ENCODE measurements around the gene CARD14. TPM values are rescaled to one million over a fixed set of nuclear protein-coding genes. Genes with fewer than 3 reads are reported as not detected.
A peak's percentile ranks its signal among the peaks of the same experiment; 100 is the strongest.

CARD14 gene
- total and polyA plus RNA-seq, 2 of the 13 experiments (the other 11 are each of a cell fraction or from before 2014, with no cell fraction given), result 0.11 TPM; not detected in 1

DNA sequence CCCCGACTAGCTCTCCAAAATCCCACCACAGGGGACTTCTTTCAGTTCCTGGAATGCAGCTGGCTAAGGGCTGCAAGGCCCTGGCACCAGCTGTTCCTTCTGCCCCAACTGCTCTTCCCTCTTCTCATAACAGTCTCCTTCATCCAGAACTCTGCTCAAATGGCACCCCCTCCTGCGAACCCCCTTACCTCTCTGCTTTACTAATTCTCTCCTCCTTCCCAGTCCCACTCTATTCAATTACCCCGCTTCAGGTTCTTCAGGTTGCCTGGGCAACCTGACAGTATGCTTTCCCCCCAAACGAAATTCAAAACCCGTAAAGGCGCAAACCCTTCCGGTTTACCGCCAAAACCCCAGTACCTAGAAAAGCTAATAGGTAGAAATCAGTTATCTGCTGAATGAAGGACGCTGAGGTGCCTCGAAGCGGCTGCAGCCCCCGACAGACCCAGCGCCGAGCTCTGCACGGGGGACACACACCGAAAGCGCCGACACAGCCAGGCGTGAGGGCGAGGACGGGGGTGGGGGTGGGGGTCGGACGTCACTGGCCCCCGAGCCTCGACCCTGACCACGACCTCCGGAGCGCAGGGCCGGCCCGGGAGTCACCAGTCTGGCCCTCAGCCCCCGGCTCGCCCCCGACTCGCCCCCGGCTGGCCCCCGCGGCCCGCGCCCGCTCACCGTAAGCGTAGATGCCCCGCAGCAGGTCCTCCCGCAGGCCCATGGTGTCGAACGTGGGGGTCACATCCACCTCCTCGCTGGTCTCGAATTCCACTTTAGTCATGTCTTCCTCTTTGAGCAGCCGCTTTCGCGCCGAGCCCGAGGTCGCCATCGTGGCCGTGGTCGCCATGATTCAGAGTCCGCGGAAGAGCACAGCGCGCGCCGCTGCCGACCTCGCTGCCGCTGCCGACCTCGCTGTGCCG lies 23.5 kb upstream of the CARD14 start (continued):
- peak; percentile 89; the same call in 1 of the 2 replicates for TF ChIP-seq ZNF468 (CRISPR knock-in tag; IDR thresholded peaks at IDR 0.05)
- TF ChIP-seq TAF15 (IDR thresholded peaks at IDR 0.05; ENCODE audit: low read depth, low read length, poor library complexity, severe bottlenecking), result peak; percentile 12
- no peak for TF ChIP-seq ZNF678 (CRISPR knock-in tag; IDR thresholded peaks at IDR 0.05)
- peak; percentile 84 for TF ChIP-seq E2F5 (CRISPR knock-in tag; conservative IDR thresholded peaks at IDR 0.05)
- TF ChIP-seq DNMT3B (CRISPR knock-in tag; conservative IDR thresholded peaks at IDR 0.05), result 0 out of 2 replicates have a peak, but pooled peaks have one; percentile 10
- 0 out of 2 replicates have a peak, but pooled peaks have one; percentile 62 for TF ChIP-seq ZNF543 (CRISPR knock-in tag; IDR thresholded peaks at IDR 0.05)
- TF ChIP-seq MYC (CRISPR knock-in tag; IDR thresholded peaks at IDR 0.05; ENCODE audit: borderline replicate concordance), result peak; percentile 87
- TF ChIP-seq ARNT2 (CRISPR knock-in tag; IDR thresholded peaks at IDR 0.05; ENCODE audit: low read depth), result no peak
- 0 out of 2 replicates have a peak, but pooled peaks have one; percentile 7 for TF ChIP-seq ZFAT (CRISPR knock-in tag; conservative IDR thresholded peaks at IDR 0.05)
- TF ChIP-seq CREB3 (CRISPR knock-in tag; IDR thresholded peaks at IDR 0.05), result 0 out of 2 replicates have a peak, but pooled peaks have one; percentile 10
- TF ChIP-seq MAF1 (CRISPR knock-in tag; IDR thresholded peaks at IDR 0.05; ENCODE audit: borderline replicate concordance), result no peak
- no peak for TF ChIP-seq ZFYVE20 (CRISPR knock-in tag; IDR thresholded peaks at IDR 0.05; ENCODE audit: borderline replicate concordance, low read depth)
- TF ChIP-seq NR2F6 (IDR thresholded peaks at IDR 0.05), result no peak
- no peak for TF ChIP-seq NR2F6 (CRISPR knock-in tag; IDR thresholded peaks at IDR 0.05)
- 0 out of 2 replicates have a peak, but pooled peaks have one; percentile 65 for TF ChIP-seq ZNF256 (CRISPR knock-in tag; conservative IDR thresholded peaks at IDR 0.05)
- TF ChIP-seq ATF7-NPFF (CRISPR knock-in tag; IDR thresholded peaks at IDR 0.05; ENCODE audit: low read depth), result no peak
- no peak for TF ChIP-seq NFIC (IDR thresholded peaks at IDR 0.05; ENCODE audit: low read length)
- TF ChIP-seq ZNF230 (CRISPR knock-in tag; IDR thresholded peaks at IDR 0.05), result no peak
- no peak for TF ChIP-seq HOXA7 (CRISPR knock-in tag; IDR thresholded peaks at IDR 0.05)
- TF ChIP-seq ELF4 (CRISPR knock-in tag; IDR thresholded peaks at IDR 0.05; ENCODE audit: borderline replicate concordance), result no peak
- TF ChIP-seq ELK4 (CRISPR knock-in tag; IDR thresholded peaks at IDR 0.05; ENCODE audit: borderline replicate concordance), result 0 out of 2 replicates have a peak, but pooled peaks have one; percentile 26
- peak; percentile 25; the same call in 1 of the 2 replicates for TF ChIP-seq NKX3-1 (CRISPR knock-in tag; IDR thresholded peaks at IDR 0.05)
- TF ChIP-seq REPIN1 (CRISPR knock-in tag; IDR thresholded peaks at IDR 0.05; ENCODE audit: borderline replicate concordance, low read depth), result no peak
